Fibroblast of peridontal ligament (primary cell): ENCODE data around the gene SLC4A4.
A peak's percentile ranks its signal among the peaks of the same experiment; 100 is the strongest.

Experiments used
- DNase-seq: peaks from one replicate; pipeline ENCODE4 v3.0.0-alpha.2; 2010; ENCODE audit errors: extremely low read depth

The SLC4A4 gene

DNA sequence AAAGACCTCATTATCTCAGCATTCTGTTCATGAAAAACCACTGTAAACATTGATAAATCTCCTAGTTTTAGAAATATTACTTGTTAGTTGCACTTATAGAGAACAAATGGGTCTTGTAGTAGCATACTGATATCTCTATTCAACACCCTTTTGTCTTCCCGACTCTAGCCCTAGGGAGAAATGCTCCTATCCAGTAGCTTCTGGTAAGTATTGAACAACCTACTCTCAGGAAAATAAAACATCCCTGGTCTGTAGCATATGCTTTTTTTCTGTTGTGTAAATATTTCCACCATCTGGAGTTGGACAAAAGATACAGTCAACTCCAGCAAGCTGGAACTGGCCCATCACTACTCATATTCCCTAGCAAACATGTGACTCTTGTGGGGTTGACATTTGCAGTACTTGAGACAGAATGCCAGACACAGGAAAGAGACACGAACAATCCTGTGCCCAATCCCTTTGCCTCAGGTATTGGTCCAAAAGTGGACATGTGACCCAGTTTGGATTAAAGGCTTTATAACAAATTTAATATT lies 256.8 kb downstream of the SLC4A4 start:
- peak; percentile 63 for DNase-seq

DNA sequence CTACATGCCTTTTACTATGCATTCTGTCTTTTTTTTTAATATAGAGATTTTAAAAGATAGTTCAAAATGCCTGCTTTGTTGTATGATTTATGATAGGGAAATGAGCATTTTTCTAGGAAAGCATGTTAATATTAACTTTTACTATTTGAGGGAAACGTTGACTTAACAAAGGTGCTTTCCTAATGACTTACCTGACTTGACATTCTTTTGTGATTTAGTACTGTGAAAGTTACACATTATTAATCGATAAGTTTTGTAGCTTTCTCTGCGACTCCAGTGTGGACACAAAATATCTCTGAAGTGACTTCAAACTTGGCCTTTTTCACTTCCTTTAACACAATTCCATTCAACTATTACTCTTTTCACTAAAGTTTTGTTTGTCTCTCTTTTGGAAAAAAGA lies 260.8 kb downstream of the SLC4A4 start:
- no peak for DNase-seq

DNA sequence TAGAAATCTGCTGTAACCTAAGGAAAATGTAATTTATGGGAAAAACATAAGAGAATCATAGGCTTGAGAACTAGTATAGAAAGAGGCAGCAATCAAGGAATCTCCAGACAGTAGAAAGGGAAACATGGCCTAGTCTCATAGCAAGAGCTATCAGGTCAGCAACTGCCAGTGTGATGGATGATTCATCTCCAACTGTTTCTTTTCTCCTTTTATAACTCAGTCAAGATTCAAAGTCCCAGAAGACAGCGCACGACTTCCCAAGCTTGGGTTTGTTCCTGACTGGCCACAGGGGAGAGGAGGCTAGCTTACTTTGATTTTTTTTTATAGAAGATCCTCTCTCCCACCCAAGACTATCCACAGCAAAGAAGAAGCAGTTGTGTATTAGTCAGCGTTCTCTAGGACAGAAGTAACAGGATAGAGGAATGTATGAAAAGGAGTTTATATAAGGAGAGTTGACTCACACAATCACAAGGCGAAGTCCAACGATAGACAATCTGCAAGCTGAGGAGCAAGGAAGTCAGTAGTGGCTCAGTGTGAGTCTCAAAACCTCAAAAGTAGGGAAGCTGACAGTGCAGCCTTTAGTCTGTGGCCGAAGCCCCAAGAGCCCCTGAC lies 263.6 kb downstream of the SLC4A4 start:
- no peak for DNase-seq

DNA sequence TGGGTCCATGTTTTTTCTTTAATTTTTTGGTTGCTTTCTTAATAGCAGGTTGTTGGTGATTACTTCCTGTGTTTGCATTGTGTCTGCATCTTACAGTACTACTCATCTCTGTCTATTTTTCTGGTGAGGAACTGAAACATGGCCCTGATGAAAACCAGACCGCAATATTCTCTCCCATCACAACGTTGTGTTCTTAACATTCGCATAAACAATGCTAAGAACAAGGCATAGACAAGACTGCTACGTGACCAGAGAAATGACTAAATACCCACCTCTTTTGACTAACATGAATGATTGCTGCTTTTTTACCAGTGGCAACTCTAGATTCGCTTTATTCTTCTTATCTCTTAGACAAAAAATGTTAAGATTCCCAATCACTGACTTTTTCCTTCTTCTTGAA lies 266.0 kb downstream of the SLC4A4 start:
- DNase-seq = no peak

DNA sequence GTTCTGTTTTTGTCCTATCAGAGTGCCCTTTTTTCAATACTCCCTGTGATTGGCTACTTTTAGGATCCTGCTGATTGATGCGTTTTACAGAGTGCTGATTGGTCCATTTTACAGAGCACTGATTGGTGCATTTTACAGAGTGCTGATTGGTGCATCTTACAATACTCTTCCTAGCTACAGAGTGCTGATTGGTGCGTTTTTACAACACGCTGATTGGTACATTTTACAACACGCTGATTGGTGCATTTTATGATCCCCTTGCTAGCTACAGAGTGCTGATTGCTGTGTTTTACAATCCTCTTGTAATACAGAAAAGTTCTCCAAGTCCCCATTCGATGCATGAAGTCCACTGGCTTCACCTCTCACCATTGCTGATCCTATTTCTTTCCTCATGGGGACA lies 268.3 kb downstream of the SLC4A4 start:
- DNase-seq = no peak

- DNase-seq = peak; percentile 39
These were observed 269.2 kb downstream of the SLC4A4 start for GRCh38 chr4:71607780-71608677.

DNA sequence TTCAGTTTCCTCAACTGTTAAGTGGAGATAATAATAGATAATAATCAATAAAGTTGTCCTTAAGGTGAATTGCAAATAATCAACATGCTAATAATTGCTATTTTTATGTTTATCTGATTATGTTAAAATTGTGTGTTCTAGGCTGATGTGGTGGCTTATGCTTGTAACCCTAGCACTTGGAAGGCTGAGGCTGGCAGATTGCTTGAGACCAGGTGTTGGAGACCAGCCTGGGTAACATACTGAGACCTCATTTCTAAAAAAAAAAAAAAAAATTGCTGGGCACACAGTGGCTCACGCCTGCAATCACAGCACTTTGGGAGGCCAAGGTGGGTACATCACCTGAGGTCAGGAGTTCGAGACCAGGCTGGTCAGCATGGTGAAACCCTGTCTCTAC lies 269.9 kb downstream of the SLC4A4 start:
- DNase-seq = no peak

DNA sequence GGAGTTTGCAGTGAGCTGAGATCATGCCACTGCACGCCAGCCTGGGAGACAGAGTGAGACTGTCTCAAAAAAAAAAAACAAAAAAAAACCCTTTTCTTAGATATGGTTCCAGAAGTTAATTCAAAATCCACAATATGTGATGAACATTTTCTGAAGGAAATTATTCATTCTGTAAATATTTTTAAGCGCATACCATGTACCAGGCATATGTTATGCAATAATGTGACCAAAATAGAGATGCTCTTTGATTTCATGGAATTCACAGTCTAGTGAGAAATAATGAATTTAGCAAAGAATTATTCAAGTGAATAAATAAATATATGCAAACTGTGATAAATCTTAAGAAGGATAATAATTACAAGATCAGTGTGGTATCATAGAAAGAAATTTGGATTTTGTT lies 270.3 kb downstream of the SLC4A4 start:
- peak; percentile 17 for DNase-seq

GRCh38 chr4:71609651-71610050 lies 270.8 kb downstream of the SLC4A4 start:
- DNase-seq = no peak

- DNase-seq = no peak
These were observed 275.8 kb downstream of the SLC4A4 start for GRCh38 chr4:71614621-71615020.

GRCh38 chr4:71616168-71616811 lies 277.5 kb downstream of the SLC4A4 start:
- no peak for DNase-seq
